T-helper 22 cell (primary cell): ENCODE data around the gene COL15A1.

Source experiments
- DNase-seq: peaks from one replicate; pipeline ENCODE4 v3.0.0-alpha.2; 2020; ENCODE audit warnings: low read depth

The COL15A1 gene

GRCh38 chr9:99056886-99057664, 113.4 kb downstream of the COL15A1 start:
- DNase-seq: no peak

GRCh38 chr9:99057665-99058625, 114.2 kb downstream of the COL15A1 start:
- DNase-seq: peak; percentile 38

- no peak for DNase-seq
Observed at GRCh38 chr9:99058964-99059921, 115.5 kb downstream of the COL15A1 start.

GRCh38 chr9:99060621-99061020, 116.9 kb downstream of the COL15A1 start:
- DNase-seq: no peak

GRCh38 chr9:99062549-99062948, 118.8 kb downstream of the COL15A1 start:
- DNase-seq: no peak

GRCh38 chr9:99063522-99063921, 119.8 kb downstream of the COL15A1 start:
- DNase-seq: no peak

- no peak for DNase-seq
Observed at GRCh38 chr9:99066571-99066970, 122.9 kb downstream of the COL15A1 start.

GRCh38 chr9:99069075-99069474, 125.4 kb downstream of the COL15A1 start:
- DNase-seq: no peak

- no peak for DNase-seq
Observed at GRCh38 chr9:99069546-99069945, 125.8 kb downstream of the COL15A1 start.

GRCh38 chr9:99070681-99071080, 127.0 kb downstream of the COL15A1 start:
- DNase-seq: no peak

GRCh38 chr9:99071313-99072039, 127.8 kb downstream of the COL15A1 start:
- DNase-seq: no peak

GRCh38 chr9:99072040-99072394, 128.3 kb downstream of the COL15A1 start:
- DNase-seq: no peak

GRCh38 chr9:99073347-99073746, 129.6 kb downstream of the COL15A1 start:
- DNase-seq: no peak

GRCh38 chr9:99073985-99074901, 130.5 kb downstream of the COL15A1 start:
- DNase-seq: no peak

GRCh38 chr9:99074902-99075245, 131.2 kb downstream of the COL15A1 start:
- no peak for DNase-seq

- no peak for DNase-seq
Observed at GRCh38 chr9:99075246-99075912, 131.7 kb downstream of the COL15A1 start.

- no peak for DNase-seq
Observed at GRCh38 chr9:99076030-99076429, 132.3 kb downstream of the COL15A1 start.

GRCh38 chr9:99076483-99077171, 132.9 kb downstream of the COL15A1 start:
- peak; percentile 10 for DNase-seq

- no peak for DNase-seq
Observed at GRCh38 chr9:99078717-99079116, 135.0 kb downstream of the COL15A1 start.
